Measurements from ENCODE around the gene ATP8A2. TPM values are rescaled to one million over a fixed set of nuclear protein-coding genes. Genes with fewer than 3 reads are reported as not detected.

The ATP8A2 gene
- 4.0 to 5.2 TPM (median 5.0 TPM) in 3 replicates for total RNA-seq (2021)
- percentile 39 among the genes with signal in this experiment for Bru-seq, nascent RNA
- long read RNA-seq, experiment 1, partial matches to known transcripts: 10 of 22 reads
- long read RNA-seq, experiment 1, other reads (novel, unspliced or antisense): 12 of 22 reads
- long read RNA-seq, experiment 2, partial matches to known transcripts: 1 of 4 reads
- long read RNA-seq, experiment 2, other reads (novel, unspliced or antisense): 3 of 4 reads
- long read RNA-seq, experiment 3, partial matches to known transcripts: 1 of 1 reads
- long read RNA-seq, experiment 3, other reads (novel, unspliced or antisense): 0 of 1 reads

DNA sequence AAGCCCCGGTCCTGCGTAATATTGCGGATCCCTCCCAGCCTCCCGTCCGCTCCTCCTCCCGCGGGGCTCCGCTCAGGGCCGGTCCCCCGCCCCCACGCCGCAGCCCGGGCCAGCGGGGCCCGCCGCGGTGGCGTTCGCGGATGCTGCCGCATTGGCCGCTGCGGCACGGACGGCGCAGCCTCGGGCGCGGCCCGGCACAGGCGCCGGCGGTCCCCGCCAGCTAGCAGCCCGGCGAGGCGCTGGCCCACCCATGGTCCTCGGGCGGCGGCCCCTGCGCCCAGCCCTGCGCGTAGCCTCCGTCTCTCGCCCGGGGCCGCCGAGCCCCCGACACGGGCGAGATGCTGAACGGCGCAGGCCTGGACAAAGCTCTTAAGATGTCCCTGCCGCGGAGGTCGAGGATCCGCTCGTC lies at the start of gene ATP8A2:
Gene ATP8A2, plus strand, starts transcription at position 100 of the 409 bp plus-strand sequence. Its CDS starts 239 bp downstream, at position 339.
- ATAC-seq: peak; percentile 49
- Mint-ChIP-seq H3K4me3 (peak within 1 kb of the TSS; percentile 82), H3K27ac (no peak within 1 kb of the TSS), H3K9me3 (no peaks in the 10 kb centered on the region), H3K27me3 (ENCODE audit: low read depth) (peaks cover 52% of the 10 kb centered on the region), H3K4me1 (peaks cover 29% of the 10 kb centered on the region), H3K36me3 (no peaks in the 10 kb centered on the region)
- TF ChIP-seq, protein P1, sequence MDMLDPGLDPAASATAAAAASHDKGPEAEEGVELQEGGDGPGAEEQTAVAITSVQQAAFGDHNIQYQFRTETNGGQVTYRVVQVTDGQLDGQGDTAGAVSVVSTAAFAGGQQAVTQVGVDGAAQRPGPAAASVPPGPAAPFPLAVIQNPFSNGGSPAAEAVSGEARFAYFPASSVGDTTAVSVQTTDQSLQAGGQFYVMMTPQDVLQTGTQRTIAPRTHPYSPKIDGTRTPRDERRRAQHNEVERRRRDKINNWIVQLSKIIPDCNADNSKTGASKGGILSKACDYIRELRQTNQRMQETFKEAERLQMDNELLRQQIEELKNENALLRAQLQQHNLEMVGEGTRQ (CRISPR knock-in tag; IDR thresholded peaks at IDR 0.05): no peak
- TF ChIP-seq ATF1 (CRISPR knock-in tag; IDR thresholded peaks at IDR 0.05): no peak
- no peak for TF ChIP-seq TEAD4 (CRISPR knock-in tag; IDR thresholded peaks at IDR 0.05)
- TF ChIP-seq TCF7 (CRISPR knock-in tag; IDR thresholded peaks at IDR 0.05; ENCODE audit: low read depth): no peak
- TF ChIP-seq, protein P2, sequence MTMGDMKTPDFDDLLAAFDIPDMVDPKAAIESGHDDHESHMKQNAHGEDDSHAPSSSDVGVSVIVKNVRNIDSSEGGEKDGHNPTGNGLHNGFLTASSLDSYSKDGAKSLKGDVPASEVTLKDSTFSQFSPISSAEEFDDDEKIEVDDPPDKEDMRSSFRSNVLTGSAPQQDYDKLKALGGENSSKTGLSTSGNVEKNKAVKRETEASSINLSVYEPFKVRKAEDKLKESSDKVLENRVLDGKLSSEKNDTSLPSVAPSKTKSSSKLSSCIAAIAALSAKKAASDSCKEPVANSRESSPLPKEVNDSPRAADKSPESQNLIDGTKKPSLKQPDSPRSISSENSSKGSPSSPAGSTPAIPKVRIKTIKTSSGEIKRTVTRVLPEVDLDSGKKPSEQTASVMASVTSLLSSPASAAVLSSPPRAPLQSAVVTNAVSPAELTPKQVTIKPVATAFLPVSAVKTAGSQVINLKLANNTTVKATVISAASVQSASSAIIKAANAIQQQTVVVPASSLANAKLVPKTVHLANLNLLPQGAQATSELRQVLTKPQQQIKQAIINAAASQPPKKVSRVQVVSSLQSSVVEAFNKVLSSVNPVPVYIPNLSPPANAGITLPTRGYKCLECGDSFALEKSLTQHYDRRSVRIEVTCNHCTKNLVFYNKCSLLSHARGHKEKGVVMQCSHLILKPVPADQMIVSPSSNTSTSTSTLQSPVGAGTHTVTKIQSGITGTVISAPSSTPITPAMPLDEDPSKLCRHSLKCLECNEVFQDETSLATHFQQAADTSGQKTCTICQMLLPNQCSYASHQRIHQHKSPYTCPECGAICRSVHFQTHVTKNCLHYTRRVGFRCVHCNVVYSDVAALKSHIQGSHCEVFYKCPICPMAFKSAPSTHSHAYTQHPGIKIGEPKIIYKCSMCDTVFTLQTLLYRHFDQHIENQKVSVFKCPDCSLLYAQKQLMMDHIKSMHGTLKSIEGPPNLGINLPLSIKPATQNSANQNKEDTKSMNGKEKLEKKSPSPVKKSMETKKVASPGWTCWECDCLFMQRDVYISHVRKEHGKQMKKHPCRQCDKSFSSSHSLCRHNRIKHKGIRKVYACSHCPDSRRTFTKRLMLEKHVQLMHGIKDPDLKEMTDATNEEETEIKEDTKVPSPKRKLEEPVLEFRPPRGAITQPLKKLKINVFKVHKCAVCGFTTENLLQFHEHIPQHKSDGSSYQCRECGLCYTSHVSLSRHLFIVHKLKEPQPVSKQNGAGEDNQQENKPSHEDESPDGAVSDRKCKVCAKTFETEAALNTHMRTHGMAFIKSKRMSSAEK (CRISPR knock-in tag; IDR thresholded peaks at IDR 0.05; ENCODE audit: borderline replicate concordance): no peak
- TF ChIP-seq SMAD3 (CRISPR knock-in tag; IDR thresholded peaks at IDR 0.05; ENCODE audit: borderline replicate concordance): no peak
- TF ChIP-seq, protein P3, sequence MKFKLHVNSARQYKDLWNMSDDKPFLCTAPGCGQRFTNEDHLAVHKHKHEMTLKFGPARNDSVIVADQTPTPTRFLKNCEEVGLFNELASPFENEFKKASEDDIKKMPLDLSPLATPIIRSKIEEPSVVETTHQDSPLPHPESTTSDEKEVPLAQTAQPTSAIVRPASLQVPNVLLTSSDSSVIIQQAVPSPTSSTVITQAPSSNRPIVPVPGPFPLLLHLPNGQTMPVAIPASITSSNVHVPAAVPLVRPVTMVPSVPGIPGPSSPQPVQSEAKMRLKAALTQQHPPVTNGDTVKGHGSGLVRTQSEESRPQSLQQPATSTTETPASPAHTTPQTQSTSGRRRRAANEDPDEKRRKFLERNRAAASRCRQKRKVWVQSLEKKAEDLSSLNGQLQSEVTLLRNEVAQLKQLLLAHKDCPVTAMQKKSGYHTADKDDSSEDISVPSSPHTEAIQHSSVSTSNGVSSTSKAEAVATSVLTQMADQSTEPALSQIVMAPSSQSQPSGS (CRISPR knock-in tag; IDR thresholded peaks at IDR 0.05; ENCODE audit: borderline replicate concordance, low read depth): no peak
- no peak for TF ChIP-seq ZNF263 (CRISPR knock-in tag; IDR thresholded peaks at IDR 0.05; ENCODE audit: low read depth)
- TF ChIP-seq MXD4 (CRISPR knock-in tag; IDR thresholded peaks at IDR 0.05; ENCODE audit: borderline replicate concordance): no peak
- TF ChIP-seq EMX1 (CRISPR knock-in tag; IDR thresholded peaks at IDR 0.05): no peak
- TF ChIP-seq ZNF317 (CRISPR knock-in tag; IDR thresholded peaks at IDR 0.05; ENCODE audit: borderline replicate concordance, low read depth): no peak
- TF ChIP-seq NFE2L1 (CRISPR knock-in tag; IDR thresholded peaks at IDR 0.05): no peak
- TF ChIP-seq ZNF232 (CRISPR knock-in tag; IDR thresholded peaks at IDR 0.05): no peak
- DNase-seq (ENCODE audit: low spot score): peak; percentile 45
- ChIA-PET POLR2A (no interaction called here), CTCF (interaction anchor here (0.6 to 0.7 kb wide), 2 partner anchors 1209 to 1323 kb away, joined by 3 read pairs; no protein-coding TSS in a partner anchor)

DNA sequence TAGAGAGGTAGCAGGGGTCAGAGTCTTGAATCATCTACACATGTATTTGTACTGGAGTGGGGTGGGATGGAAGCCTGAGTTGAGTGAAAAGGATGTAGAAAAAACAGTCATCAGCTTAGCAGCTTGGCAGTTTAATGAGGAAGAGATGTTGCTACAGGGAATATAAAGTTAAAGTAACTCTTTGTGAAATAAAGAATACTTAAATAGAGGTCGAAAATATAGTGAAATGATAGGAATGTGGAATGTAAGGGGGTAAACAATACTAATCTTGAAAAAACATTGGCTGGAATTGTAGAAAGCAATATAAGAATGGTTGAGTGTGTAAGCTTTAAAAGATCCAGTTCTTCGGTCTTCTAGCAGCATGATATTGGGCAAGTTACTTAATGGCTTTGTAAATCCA lies 47.7 kb upstream of the ATP8A2 start:
- CTCF ChIA-PET: no interaction called here
- H3K4me1 Mint-ChIP-seq: no peaks in the 10 kb centered on the region
- ATAC-seq: no peak
- TF ChIP-seq ZNF416 (CRISPR knock-in tag; IDR thresholded peaks at IDR 0.05): no peak
- TF ChIP-seq, protein P4, sequence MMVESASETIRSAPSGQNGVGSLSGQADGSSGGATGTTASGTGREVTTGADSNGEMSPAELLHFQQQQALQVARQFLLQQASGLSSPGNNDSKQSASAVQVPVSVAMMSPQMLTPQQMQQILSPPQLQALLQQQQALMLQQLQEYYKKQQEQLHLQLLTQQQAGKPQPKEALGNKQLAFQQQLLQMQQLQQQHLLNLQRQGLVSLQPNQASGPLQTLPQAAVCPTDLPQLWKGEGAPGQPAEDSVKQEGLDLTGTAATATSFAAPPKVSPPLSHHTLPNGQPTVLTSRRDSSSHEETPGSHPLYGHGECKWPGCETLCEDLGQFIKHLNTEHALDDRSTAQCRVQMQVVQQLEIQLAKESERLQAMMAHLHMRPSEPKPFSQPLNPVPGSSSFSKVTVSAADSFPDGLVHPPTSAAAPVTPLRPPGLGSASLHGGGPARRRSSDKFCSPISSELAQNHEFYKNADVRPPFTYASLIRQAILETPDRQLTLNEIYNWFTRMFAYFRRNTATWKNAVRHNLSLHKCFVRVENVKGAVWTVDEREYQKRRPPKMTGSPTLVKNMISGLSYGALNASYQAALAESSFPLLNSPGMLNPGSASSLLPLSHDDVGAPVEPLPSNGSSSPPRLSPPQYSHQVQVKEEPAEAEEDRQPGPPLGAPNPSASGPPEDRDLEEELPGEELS (CRISPR knock-in tag; IDR thresholded peaks at IDR 0.05): no peak
- no peak for TF ChIP-seq NFE2L1 (CRISPR knock-in tag; IDR thresholded peaks at IDR 0.05)
- no peak for TF ChIP-seq NR3C1 (CRISPR knock-in tag; conservative IDR thresholded peaks at IDR 0.05; ENCODE audit: low read depth)
- TF ChIP-seq, protein P5, sequence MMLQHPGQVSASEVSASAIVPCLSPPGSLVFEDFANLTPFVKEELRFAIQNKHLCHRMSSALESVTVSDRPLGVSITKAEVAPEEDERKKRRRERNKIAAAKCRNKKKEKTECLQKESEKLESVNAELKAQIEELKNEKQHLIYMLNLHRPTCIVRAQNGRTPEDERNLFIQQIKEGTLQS (CRISPR knock-in tag; conservative IDR thresholded peaks at IDR 0.05): no peak
- TF ChIP-seq, protein P6, sequence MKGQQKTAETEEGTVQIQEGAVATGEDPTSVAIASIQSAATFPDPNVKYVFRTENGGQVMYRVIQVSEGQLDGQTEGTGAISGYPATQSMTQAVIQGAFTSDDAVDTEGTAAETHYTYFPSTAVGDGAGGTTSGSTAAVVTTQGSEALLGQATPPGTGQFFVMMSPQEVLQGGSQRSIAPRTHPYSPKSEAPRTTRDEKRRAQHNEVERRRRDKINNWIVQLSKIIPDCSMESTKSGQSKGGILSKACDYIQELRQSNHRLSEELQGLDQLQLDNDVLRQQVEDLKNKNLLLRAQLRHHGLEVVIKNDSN (CRISPR knock-in tag; IDR thresholded peaks at IDR 0.05): no peak
- TF ChIP-seq TP53 (CRISPR knock-in tag; IDR thresholded peaks at IDR 0.05): no peak
- no peak for TF ChIP-seq CREB1 (CRISPR knock-in tag; IDR thresholded peaks at IDR 0.05)
- TF ChIP-seq ZNF671 (CRISPR knock-in tag; IDR thresholded peaks at IDR 0.05): no peak
- TF ChIP-seq ZNF232 (CRISPR knock-in tag; IDR thresholded peaks at IDR 0.05): no peak
- no peaks in the 10 kb centered on the region for H3K27me3 Mint-ChIP-seq (ENCODE audit: low read depth)
- H3K9me3 Mint-ChIP-seq: no peaks in the 10 kb centered on the region
- no peak overlapping the region for H3K4me3 Mint-ChIP-seq
- no peak for DNase-seq (ENCODE audit: low spot score)
- peak overlapping the region; percentile 0; the same call in 1 of the 2 replicates for H3K27ac Mint-ChIP-seq
- POLR2A ChIA-PET: no interaction called here
- H3K36me3 Mint-ChIP-seq: peaks cover 44% of the 10 kb centered on the region

Data from WTC11 (cell line).